HG03565 (cell line): ENCODE data around the gene ACTL7A.
A peak's percentile ranks its signal among the peaks of the same experiment; 100 is the strongest.
"Not testable (repeated sequence)": the region's sequence is repeated elsewhere in the genome, so short reads cannot be mapped to it uniquely, and the experiment has no call there.

Experiments
- ATAC-seq: cut with Tn5 transposase; IDR thresholded peaks from one replicate; pipeline ENCODE4 v1.9.1; 2021; ENCODE audit warnings: mild to moderate bottlenecking, moderate library complexity; ENCODE audit not compliant: unreplicated experiment

The ACTL7A gene

DNA sequence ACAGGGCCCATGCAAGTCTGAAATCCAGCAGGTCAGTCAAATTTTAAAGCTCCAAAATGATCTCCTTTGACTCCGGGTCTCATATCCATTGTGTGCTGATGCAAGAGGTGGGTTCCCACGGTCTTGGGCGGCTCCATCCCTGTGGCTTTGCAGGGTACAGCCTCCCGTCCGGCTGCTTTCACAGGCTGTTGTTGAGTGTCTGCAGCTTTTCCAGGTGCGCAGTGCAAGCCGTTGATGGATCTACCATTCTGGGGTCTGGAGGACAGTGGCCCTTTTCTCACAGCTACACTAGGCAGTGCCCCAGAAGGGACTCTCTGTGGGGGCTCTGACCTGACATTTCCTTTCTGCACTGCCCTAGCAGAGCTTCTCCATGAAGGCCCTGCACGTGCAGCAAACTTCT lies 13.8 kb upstream of the ACTL7A start:
- ATAC-seq: not testable (repeated sequence)

DNA sequence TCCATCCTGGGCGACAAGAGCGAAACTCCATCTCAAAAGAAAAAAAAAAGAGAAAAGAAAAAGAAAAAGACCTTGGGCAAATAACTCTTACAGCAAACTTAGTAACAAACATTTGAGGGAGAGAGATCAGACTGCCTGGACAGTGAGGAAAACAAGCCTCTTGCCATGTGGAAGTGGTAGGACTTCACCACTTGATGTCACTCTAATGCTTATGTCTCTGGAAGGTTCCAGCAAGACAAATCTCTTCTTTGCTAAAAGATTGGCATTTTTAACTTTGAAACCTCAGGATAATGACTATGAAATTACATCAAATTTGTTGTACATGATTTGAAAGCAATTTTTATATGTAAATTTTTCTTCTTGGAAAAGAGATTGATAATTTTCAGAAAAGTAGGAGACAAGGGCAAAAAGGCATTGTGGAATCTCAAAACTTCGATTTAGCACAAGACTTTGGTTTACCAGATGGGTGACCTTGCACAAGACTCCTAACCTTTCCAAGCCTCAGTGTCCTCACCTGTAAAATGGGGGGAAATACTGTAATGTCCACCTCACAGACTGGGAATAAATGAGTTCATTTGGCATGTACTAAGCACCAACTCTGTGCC lies 11.7 kb upstream of the ACTL7A start:
- no peak for ATAC-seq

DNA sequence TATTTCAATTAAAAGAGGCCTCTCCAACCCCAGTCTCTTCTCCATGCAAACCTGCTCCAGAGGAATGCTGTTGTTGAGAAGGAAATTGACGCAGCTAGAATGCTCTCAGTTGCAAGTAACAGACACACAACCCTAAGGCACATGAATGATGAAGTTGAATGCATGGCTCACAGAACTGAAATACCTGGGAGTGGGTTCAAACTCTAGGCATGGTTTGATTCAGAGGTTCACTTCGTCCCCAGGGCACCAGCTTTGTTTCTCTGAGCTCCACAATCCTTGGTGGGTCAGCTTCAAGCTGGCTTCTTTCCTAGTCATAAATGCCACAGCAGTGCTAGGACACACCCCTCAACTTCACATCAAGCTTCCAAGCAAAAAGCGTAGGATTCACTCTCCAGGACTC lies 10.9 kb upstream of the ACTL7A start:
- ATAC-seq: no peak

DNA sequence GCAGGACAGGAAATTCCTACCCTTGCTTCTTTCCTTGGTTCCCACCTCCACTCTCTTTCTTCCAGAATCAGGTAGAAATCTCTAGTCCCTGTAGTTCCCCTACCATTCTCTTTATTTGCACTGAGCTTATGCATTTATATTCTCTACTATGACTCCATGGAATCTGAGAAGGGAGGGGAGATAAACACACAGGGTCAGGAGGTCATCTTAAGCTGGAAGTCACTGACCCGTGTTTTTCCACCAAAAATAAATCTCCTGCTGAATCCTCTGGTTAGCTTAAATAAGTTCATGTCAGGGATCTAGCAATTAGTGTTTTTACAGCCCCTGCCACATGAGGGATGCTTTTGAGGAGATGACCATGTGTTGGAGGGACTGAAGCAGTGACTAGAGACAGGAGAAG lies 10.0 kb upstream of the ACTL7A start:
- no peak for ATAC-seq

DNA sequence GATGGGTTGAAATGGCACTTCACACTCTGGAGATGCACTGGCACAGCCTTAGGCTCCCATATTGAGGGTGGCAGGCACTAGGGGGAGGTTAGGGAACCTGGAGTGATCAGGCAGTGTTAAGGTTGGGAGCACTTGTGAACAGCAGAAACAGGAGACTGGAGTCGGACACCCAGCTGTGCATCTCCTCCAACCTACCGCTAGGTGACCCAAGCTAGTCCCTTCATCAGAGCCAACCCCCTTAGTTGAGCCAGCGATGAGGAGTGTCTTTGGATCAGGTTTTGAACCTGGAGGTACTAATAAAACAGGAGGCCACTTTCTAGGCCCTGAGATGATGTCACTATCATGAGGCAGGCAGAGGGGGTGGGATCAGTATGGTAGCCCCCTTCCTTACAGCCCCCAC lies 8.0 kb upstream of the ACTL7A start:
- no peak for ATAC-seq

DNA sequence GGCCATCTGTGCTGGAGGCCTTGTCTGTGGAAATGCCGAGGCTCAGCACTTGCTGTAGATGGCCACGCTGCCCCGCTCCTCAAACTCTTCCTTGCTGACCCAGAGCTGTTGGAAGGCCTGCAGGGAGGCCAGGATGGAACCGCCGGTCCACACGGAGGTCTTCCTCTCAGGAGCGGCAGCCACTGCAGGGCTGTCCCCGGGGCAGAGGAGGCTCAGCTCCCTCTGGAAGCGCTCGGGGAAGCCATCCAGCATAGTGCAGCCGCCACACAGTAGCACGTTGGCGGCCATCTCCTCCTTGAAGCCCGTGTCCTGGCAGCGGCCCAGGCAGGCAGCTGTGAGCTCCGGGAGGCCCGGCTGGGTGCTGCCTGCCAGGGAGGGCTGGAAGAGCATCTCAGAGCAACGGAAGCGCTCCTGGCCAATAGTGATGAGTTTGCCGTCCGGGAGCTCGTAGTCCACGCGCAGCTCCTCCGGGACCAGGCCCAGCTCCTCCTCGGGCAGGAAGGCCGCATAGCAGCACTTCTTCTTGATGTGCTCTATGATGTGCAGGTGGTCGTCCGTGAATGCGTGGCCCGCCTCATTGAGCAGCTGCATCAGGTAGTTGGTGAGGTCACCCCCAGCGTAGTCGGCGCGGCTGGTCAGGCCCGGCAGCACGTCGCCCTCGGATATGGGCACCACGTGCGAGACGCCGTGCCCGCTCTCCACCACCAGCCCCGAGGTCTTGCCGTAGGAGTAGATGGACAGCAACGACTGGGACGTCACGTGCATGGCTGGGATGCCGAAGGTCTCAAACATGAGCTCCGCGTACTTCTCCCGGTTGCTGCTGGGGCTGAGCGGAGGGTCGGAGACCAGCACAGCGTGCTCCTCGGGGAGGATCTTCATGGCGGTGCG lies 7.2 kb upstream of the ACTL7A start:
- ATAC-seq: no peak

DNA sequence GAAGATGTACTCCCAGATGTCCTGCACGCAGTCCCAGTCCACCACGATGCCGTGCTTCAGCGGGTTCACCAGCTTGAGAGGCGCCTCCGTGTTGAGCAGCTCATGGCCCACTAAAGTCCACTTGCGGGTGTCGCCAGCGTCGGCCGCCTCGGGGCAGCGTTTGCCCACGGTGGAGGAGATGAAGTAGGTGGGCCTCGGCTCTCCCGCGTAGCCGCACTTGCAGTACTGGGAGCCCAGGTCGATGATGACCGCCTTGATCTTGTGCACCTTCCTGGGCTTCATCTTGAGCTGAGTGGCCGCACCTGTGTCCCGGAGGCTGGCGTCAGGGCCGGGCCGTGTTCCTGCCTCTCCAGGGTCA lies 6.6 kb upstream of the ACTL7A start:
- no peak for ATAC-seq

DNA sequence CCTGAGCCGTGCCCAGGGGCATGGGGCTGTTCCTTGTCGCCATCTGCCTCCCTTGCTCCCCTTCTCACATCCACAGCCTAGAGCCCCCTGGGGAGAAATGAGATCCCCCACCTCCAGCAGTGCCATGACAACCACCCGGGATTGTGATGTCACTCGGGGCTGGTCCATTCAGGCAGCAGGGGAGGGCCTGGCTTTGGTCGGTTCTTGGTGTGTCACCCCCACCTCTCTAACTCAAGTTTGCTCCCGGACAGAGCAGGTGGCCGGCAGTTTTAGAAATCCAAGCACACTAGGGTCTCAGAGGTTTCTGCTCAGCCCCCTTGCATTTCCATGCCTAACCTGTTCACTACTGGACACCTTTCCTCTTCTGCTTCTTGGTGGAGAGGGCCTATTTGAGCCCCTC lies 6.2 kb upstream of the ACTL7A start, which contains the start of gene ACTL7B:
Gene ACTL7B, minus strand, starts transcription at position 99 of the 400 bp plus-strand sequence. Its CDS starts 56 bp downstream, at position 43.
- ATAC-seq: no peak

DNA sequence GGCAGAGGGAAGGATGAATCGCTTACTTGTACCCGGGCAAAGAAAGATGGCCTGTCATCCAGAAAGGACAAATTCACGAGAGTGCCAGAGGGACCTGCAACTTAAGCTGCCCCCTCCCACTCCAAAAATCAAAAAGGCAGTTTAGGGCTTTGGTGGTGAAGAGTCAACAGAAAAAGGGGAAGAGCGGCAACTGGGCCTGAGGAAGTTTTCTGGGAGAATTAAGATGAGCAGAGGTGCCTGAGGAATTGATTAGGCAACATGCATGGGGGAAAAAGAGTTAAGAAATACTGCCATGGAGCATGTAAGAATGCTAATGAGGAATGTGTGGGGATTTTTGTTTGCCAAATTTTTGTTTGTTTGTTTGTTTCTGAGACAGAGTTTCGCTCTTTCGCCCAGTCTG lies 4.5 kb upstream of the ACTL7A start:
- ATAC-seq: no peak

DNA sequence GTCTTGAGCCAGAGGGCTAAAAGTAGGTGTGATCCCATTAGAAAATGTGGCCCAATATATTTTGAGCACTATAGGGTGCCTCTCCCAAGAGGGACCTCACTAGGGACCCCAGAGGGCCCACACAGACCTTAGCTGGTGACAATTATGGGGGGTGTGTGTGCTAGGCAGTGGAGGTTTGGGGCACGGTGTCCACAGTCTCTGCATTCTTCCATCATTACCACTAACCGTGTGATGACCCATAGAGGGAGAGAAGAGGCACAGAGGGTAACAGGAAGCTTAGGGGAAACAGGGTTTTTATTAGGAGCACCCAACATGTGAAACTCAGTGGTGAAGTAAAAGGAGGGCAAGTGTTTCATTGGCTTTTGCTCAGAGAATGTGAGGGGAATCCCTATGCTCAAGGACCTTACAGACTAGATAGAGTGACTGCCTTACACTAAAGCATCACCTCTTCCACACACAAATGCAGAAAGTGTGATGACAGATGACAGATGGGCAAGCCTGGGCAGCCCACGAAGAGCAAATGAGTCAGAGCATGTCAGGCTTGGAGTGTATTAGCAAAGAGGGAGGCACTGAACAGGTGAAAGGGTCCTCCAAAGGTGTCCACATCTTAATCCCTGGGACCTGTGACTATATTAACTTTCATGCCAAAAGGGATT lies 2.5 kb upstream of the ACTL7A start:
- ATAC-seq: peak; percentile 59

DNA sequence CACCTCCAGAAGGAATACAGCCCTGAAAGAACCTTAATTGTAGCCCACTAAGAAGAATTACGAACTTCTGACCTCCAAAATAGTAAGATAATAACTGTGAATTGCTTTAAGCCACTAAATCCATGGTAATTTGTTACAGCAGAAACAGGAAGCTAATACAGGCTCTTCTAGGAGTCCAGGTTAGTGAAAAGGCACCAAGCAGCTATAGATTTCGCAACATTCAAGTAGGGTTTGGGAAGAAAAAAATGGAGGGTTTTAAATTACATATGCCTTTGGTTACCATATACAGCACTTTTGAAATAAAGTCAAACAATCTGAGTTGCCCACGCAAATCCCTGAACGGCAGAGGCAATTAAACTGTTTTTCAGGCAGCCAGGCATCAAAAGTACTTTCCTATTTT lies 1.7 kb upstream of the ACTL7A start:
- no peak for ATAC-seq

DNA sequence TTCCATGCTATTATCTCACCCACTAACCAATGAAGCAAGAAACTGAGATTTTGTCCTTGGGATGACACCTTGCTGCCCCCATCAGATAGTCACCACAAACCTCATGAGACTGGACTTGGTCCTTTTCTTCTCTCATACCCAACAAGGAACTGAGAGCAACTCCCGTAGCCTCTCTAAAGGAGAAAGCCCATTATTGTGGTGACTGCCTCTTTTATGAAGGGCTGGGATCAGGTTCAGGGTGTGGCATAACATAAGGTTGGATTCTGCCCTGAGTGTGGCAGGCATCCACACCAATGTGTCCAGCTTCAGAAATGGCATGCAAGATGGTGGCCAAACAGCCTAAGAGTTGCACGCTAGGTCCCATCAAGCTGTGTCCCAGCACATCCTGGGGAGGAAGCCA lies 1.3 kb upstream of the ACTL7A start:
- no peak for ATAC-seq

DNA sequence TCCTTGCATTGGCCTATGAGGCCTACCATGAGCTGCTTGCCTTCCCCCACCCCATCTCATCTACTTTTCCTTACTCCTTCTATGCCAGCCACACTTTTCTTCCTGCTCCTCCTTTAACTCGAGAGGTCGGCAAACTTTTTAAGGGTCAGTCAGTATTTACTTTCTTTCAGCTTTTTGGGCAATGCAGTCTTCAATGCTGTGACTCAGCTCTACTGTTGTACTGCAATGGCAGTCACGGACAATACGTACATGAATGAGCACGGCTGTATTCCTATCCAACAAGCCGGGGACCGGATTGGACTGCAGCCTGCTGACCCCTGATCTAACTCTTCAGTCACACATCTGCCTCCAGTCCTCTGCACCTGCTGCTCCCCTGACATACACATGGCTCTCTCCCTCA lies 602 bp upstream of the ACTL7A start:
- ATAC-seq: no peak

DNA sequence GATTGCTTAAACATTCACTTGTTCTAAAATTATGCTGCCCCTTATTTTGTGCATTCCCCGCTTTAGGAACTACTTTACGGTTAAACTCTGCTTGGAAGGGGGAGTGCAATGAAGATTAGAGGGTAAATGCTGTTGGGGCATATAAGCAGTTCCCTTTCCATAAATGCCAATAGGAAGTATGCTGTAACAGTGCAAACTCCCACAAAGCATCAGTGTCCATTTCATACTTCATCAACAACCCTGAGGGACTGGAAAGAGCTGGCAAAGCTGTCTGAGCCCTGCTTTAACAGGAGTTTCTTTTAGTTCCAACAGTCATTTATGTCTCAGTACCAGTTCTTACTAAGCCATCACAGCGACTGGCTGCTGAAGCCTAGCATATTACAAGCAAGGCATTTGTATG lies 1.8 kb downstream of the ACTL7A start:
- no peak for ATAC-seq

DNA sequence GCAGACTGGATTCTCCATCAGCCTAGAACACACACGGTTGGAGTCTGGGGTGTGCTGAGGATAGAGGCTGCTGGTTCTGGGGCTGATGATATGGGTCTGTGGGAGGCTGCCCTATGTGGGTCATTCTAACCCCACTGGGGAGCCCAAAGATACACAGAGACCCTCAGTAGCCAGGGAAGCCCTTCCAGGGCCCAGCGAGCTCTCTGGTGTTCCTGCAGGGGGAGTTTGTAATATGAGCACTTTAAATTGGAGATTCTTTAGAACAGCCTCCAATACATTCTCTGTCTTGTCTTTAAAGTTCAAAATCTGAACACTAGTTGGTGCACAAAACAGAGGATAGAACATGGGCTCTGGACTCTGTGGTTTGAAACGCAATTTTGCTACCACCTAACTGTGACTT lies 2.4 kb downstream of the ACTL7A start:
- ATAC-seq: no peak

DNA sequence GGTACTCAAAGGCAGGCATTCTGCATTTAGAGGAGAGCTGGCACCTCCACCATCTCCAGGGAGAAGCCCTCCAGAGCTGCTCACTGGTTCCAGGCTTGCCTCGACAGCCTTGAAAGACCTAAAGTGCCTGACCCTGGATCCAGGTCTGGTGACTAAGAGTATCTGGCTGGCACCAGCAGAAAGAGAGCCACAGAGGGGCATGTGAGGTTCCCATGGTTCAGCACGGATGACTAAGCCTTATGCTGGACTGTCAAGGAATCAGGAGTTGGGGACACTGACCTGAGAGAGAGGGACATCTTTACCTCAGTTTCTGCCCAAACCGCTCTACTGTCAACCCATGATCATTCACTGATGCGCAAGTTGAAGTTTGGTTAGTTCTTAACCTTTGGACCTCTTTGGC lies 3.0 kb downstream of the ACTL7A start:
- ATAC-seq: no peak

DNA sequence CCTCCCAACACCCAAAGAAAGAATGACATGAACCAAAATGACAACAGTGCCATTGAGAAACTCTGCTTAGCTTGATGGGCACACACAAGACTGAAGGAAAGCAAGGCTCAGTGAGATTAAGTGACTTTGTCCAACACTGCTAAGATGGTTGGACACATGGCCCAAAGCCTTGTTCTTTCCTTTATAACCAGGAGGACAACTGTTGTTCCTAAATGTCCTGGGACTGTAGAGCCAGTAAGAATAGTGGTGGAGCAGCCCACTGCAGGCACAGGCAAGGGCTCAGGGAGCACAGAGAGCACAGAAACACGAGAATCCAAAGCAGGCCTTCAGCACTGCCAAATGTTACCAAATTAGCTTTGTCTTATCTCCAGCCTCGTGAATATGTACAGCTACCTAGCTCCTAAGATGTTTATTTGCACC lies 3.9 kb downstream of the ACTL7A start:
- ATAC-seq: no peak

DNA sequence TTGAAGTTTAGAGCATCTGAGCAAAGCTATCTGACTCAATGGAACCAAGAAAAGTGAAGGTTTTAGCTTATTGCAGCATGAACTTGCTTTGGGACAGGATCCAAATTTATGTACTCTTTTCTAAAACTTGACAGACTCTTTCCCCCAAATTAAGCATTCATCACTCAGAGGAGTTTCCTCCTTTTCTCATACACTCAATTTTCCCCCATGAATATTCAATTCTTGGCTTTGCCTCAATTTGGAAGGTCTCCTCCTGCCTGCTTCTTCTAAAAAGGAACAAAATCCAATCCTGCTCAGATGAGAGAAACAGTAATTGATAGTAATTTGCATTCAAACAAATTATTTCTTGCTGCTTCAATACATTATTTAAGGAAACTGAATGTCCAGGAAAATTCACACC lies 5.0 kb downstream of the ACTL7A start:
- ATAC-seq: no peak

DNA sequence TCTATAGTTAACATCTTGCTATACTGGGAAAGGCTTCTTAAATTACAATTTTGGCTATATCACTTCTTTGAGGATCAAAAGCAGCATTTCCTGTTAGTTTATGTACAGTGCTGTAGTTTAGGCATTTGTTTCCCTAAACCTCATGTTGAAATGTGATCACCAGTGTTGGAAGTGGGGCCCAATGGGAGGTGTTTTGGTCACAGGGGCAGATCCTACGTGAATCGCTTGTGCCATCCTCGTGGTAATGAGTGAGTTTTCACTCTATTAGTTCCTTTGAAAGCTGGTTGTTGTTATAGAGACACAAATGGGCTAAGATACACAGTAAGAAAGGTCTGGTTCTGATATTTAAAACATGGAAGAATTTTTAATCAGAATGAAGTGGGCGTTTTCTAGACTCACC lies 5.8 kb downstream of the ACTL7A start:
- no peak for ATAC-seq

DNA sequence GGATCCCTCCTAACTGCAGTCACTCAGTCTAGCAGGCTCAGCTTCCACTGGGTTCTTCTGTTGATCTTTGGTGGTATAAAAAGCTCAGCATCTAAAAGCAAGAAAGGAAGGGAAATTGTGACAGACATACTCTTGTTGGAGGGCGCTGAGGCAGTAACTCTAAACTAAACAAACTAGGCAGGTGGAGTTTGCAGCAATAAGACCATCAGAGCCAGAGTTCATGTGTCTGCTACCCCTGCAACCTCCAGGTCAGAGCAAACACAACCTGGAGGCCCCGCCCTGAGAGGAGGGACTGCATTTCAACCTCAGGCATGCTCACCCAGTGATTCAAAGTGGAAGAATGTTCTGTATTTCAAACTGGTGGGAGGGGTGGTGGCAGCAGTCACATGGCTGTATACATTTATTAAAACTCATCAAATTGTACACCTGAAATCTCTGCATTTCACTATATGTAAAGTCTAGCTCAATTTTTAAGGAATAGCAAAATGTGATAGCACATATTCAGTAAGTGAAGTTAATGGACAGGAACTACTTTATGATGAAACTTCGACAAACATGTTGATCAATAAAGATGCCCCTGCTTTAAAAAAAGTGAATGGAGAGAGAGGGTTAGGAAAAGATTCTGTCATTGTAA lies 7.1 kb downstream of the ACTL7A start:
- ATAC-seq: no peak

DNA sequence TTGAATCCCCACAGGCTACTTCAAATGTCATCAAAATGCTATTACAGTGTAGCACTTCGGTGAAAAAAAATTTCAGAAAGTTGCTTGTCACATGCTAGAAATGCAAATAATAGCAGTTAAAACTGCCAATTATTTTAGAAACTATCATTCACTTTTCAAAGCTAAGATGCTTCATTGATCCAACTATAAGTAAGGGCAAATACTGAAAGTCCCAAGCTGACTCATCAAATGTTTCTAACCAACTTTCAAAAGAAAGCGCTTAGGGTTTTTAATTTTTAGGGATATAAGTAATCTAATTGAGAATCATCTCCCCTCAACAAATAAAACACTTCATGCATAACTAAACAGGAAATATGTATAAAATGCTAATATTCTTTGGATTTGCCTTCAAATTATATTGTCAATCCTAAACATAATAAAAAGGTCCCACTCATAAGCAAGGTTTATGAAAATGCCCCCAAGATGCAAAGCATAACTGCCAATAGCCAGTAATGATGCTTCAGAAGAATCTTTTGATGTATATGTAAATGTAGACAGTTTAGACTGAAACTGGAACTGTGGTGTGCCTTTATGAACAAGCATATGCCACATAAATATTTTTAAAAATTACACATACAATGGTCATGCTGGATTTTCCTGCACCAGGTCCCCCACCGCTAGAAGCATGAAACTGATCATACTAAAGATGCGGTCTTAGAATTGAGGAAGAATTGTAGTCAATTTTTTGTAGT lies 12.2 kb downstream of the ACTL7A start:
- peak; percentile 51 for ATAC-seq
